Ovary (tissue), 9 donors: Measurements from ENCODE around the gene SLC4A7. TPM values are rescaled to one million over a fixed set of nuclear protein-coding genes. Genes with fewer than 3 reads are reported as not detected.

Source experiments
- DNase-seq, 5 donors: peaks; one replicate each; pipeline ENCODE4 v3.0.0-alpha.2; 2019 to 2020
- H3K27ac ChIP-seq, 2 donors: fragments of 200-600 bp; one replicate each; pipeline versions ENCODE4 v1.5.1 to v1.8.0; 2019 to 2022
- H3K27me3 ChIP-seq: fragments of 200-600 bp; one replicate; pipeline ENCODE4 v1.8.0; 2022
- H3K36me3 ChIP-seq: fragments of 200-600 bp; sonication (generic); one replicate; pipeline ENCODE4 v1.5.1; 2019
- H3K4me1 ChIP-seq: one replicate; pipeline ENCODE4 v1.8.1; 2013; ENCODE audit warnings: mild to moderate bottlenecking, moderate library complexity; ENCODE audit not compliant: insufficient read depth
- H3K4me3 ChIP-seq: fragments of 200-600 bp; sonication (generic); one replicate; pipeline ENCODE4 v1.5.1; 2017
- H3K9me3 ChIP-seq, 2 donors: fragments of 200-600 bp in 1 of 2; sonication (generic) in 1 of 2; one replicate each; pipeline versions ENCODE4 v1.5.1 to v1.8.1; 2013 to 2019; ENCODE audit warnings: mild to moderate bottlenecking in 1 of 2, moderate library complexity in 1 of 2
- CTCF ChIP-seq, 3 donors: fragments of 450-650 bp in 2 of 3; fragments of 200-600 bp in 1 of 3; IDR thresholded peaks; one replicate each; pipeline versions ENCODE4 v1.5.1 to v1.8.0; 2016 to 2022; ENCODE audit warnings: antibody characterized with exemption in 3 of 3, mild to moderate bottlenecking in 1 of 3
- EP300 ChIP-seq: sonication (generic); formaldehyde crosslinking; IDR thresholded peaks from one replicate; pipeline ENCODE4 v1.6.1; 2017; ENCODE audit warnings: antibody characterized with exemption
- POLR2A ChIP-seq: fragments of 450-650 bp; IDR thresholded peaks from one replicate; pipeline ENCODE4 v1.6.1; 2017; ENCODE audit warnings: antibody characterized with exemption, mild to moderate bottlenecking, moderate library complexity
- WGBS, 3 donors: extraction: QIAGEN DNeasy Blood & Tissue Kit in 1 of 3; methylation state at CpG; one replicate each; pipeline versions ENCODE4 v1.1.5 to v1.1.7; 2013 to 2017; 5-methylcytosine and 5-hydroxymethylcytosine counted together
- intact Hi-C, 4 donors: fragments of 100-400 bp; cut with DNase I; formaldehyde crosslinking; loops; one replicate each; pipeline versions ENCODE4 v1.11.0 to v1.15.1; 2022 to 2023
- polyA plus RNA-seq, 2 donors: library from polyadenylated mRNA; stranded (reverse); fragments of 200-250 nt in 1 of 2; fragments of 350-450 nt in 1 of 2; fragmentation: Illumina TruSeq in 1 of 2; extraction: RNeasy Lipid Tissue Mini Kit (QIAGEN cat#74804) in 1 of 2; gene quantifications; one replicate each; pipeline ENCODE4 v1.2.3, GENCODE V29; 2013 to 2014
- total RNA-seq, 7 donors: library from RNA; depleted of rRNA in 2 of 7; stranded (reverse); fragments of >200 nt in 2 of 7; fragmentation: NEBNext Ultra II Directional in 3 of 7; extraction: Animal tissue kit (Norgen Biotek cat#: 25700) in 3 of 7; gene quantifications; one replicate each; pipeline versions ENCODE4 v1.1.0 to v1.2.4, GENCODE V29; 2016 to 2023
- donor health status: DM: no; HTN: no; CAD: no; lungs with moderate emphysema.
- donor health status: DM: no; HTN: no; CAD: no.
- donor health status: Bipolar disorder and iron deficiency.
- donor health status: DM: yes; HTN: yes; CAD: no.
- donor health status: DM: no; HTN: no; CAD: no.
- donor health status: DM: yes; HTN: yes; CAD: no.

Gene SLC4A7
- total and polyA plus RNA-seq, 9 donors = 4.5 to 26.7 (median 22.7) TPM

GRCh38 chr3:27378331-27378730 is 105.9 kb downstream of the SLC4A7 start:
- H3K4me3 ChIP-seq = no peak overlapping the region
- H3K27me3 ChIP-seq = no peaks in the 10 kb centered on the region
- H3K36me3 ChIP-seq = no peaks in the 10 kb centered on the region
- no peaks in the 10 kb centered on the region for H3K9me3 ChIP-seq
- no peak for DNase-seq
- H3K27ac ChIP-seq = no peak overlapping the region
- H3K4me1 ChIP-seq = no peaks in the 10 kb centered on the region
- intact Hi-C loops = no loop called here
- TF ChIP-seq EP300 (no peak), POLR2A (no peak), CTCF (IDR thresholded peaks at IDR 0.05) (no peak)

- 90 to 95% (median 94%) methylated on average over 6 of the region's 6 CpGs for WGBS, 3 donors
- no peaks in the 10 kb centered on the region for H3K9me3 ChIP-seq
- no peak for TF ChIP-seq POLR2A
- TF ChIP-seq EP300 = no peak
- TF ChIP-seq CTCF (IDR thresholded peaks at IDR 0.05) = no peak
- no peaks in the 10 kb centered on the region for H3K27me3 ChIP-seq
- no peak overlapping the region for H3K4me3 ChIP-seq
- H3K36me3 ChIP-seq = no peaks in the 10 kb centered on the region
- no peaks in the 10 kb centered on the region for H3K4me1 ChIP-seq
- DNase-seq = no peak
- no peak overlapping the region for H3K27ac ChIP-seq
- intact Hi-C loops = no loop called here
These were observed 107.9 kb downstream of the SLC4A7 start for GRCh38 chr3:27376109-27376772.

DNA sequence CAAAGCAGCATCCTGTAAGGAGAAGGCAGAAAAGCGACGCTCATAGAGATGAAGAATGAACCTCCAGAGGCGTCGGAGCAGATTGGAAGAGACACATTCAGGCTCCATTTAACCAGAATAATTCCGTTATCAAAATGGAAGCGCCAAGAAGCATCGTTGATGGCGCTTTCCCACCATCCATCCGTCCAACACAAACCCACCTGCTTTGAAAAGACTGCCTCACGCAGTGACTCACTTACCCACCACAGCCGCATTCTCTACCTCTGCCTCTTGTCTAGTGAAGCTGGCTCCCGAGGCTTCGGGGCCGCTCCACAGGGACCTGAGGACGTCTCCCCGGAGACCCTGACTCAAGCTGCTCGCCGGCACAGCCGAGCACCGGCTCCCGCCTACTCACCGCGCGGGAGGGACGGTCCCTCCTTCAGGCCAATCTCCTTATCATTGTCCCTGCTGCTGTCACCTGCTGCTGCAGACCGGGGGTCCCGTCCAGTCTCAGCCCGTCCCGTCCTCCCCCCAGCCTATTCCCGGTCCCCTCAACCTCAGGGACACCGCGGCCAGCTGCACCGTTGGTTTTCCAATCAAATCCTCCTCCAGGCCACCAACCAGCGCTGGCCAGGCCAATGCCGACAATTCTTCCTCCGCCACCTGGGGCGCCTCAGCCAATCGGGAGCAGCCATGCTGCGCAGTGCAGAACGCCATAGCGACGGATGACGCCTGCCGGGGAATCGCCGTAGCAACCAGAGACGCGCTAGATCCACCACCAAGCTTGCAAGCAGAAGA is 115.2 kb downstream of the SLC4A7 start, which contains the start of gene NEK10:
Gene NEK10 (minus strand): TSS at position 553 of the 777 bp plus-strand sequence. CDS start 16,501 bp downstream, outside the sequence.
- H3K36me3 ChIP-seq = no peaks in the 10 kb centered on the region
- H3K4me1 ChIP-seq = no peaks in the 10 kb centered on the region
- H3K4me3 ChIP-seq = peak within 1 kb of the TSS; percentile 62
- H3K27me3 ChIP-seq = no peaks in the 10 kb centered on the region
- TF ChIP-seq EP300 (no peak), CTCF (IDR thresholded peaks at IDR 0.05) (peak in 1 of 3 donors; percentile 21), POLR2A (no peak)
- DNase-seq = peak; percentile 88 to 96 (median 93)
- H3K9me3 ChIP-seq = no peaks in the 10 kb centered on the region
- no peak within 1 kb of the TSS for H3K27ac ChIP-seq
- 2 to 3% (median 2%) methylated on average over 48 of the region's 48 CpGs for WGBS, 3 donors
- intact Hi-C loops = no loop called here

- intact Hi-C loops = no loop called here
These were observed 118.1 kb downstream of the SLC4A7 start for GRCh38 chr3:27366062-27366591.

More at GRCh38 chr3:27366062-27366591, 118.1 kb downstream of the SLC4A7 start:
- Histone ChIP-seq H3K36me3 (no peaks in the 10 kb centered on the region), H3K27me3 (no peaks in the 10 kb centered on the region), H3K4me1 (no peaks in the 10 kb centered on the region), H3K27ac (no peak overlapping the region), H3K9me3 (no peaks in the 10 kb centered on the region), H3K4me3 (no peak overlapping the region)
- no peak for TF ChIP-seq CTCF (IDR thresholded peaks at IDR 0.05)
- no peak for TF ChIP-seq EP300
- 95 to 100% (median 97%) methylated on average over 1 of the region's 1 CpG for WGBS, 3 donors
- no peak for DNase-seq
